Fibroblast of skin of left biceps (primary cell): Measurements from ENCODE around the gene PWP1.
A peak's percentile ranks its signal among the peaks of the same experiment; 100 is the strongest.

Source experiments
- DNase-seq, 2 experiments: peaks; one replicate each; pipeline ENCODE4 v3.0.0-alpha.2; 2013; ENCODE audit warnings: low read depth in 2 of 2

Gene PWP1

DNA sequence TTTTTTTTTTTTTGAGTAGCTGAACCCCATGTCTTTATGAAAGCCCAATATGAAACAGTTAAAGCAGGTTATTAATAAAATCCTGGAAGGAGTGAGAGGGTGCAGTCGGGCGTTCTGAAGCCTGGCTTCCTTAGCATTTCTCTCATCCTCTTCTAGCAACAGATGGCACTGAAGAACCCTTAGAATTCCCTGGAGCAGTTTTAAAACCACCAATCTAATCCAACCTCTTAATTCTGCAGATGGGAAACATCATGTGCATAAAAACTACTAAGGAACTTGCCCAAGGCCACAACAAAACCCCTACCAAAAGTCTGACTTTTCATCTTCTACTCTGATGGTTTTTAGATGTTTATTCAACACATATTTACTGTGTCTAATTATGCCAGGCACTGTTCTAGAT is 50.2 kb downstream of the PWP1 start:
- no peak for DNase-seq

DNA sequence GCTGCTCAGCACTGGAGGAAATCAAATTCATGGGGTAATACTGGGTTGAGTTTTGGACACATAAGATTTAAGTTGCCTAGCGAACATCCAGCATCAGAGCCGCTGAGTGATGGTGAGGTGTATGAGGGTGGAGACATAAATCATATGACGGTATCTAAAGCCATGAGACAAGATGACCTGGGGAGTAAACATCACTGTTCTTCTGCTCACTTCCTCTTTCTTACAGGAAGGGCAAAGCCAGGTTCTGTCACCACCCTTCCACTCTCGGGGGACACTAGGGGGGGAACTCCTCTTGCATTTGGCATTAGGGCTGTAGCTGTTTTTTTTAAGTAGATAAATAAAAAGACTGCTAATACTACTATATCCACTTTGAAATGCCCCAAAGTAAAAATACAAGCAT is 51.3 kb downstream of the PWP1 start:
- DNase-seq = no peak

- peak; percentile 43 to 44 for DNase-seq
Observed at GRCh38 chr12:107748472-107748871, 62.9 kb downstream of the PWP1 start.

DNA sequence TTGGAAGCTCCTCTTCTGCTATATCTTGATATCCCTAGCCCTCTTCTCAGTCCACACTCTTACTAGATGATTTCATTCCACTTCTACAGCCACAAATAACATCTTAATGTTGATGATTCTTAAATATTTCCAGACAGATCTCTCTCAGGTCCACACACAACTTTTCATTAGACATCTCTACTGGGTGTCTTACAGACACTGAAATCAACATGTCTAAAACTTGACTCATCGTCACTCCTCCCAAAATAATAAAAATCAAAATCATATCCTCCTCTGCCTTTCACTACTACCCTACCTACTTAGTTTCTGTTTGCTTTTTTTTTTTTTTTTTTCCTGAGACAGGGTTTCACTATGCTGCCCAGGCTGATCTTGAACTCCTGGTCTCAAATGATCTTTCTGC is 63.5 kb downstream of the PWP1 start:
- no peak for DNase-seq

GRCh38 chr12:107759410-107759809 is 73.8 kb downstream of the PWP1 start:
- DNase-seq = peak; percentile 42 to 49

DNA sequence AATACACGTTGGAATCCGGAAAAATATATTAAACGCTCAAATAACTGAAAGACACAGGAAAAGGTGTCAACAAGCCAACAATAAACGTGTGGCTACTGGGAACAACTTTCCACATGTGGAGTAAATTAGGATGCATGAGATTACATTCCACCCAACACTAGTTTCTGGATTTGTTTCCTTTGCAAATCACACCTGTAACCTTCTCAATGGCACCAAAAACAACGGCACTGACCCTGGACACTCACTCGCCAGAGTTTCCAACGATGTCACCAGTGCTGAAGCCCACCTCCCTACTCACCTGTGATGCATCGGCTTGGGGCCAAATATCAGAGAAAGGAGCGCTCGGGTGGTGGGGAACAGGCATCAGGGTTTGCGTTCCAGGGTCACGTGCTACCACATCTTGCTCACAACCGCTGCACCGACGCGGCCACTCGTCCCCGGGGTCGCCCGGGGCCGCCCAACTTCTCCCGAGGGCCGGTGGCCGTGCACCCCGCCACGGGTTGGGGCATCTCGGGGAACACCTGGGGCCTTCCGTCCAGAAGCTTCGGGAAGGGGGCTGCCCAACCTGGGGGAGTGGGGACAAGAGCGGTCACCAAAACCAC is 74.7 kb downstream of the PWP1 start:
- DNase-seq = no peak

- DNase-seq = peak; percentile 84 to 89
Observed at GRCh38 chr12:107760809-107761501, 75.4 kb downstream of the PWP1 start, which contains the start of gene PRDM4. Gene PRDM4 (minus strand): TSS chr12:107761137. CDS start chr12:107760515, 622 bp downstream.

DNA sequence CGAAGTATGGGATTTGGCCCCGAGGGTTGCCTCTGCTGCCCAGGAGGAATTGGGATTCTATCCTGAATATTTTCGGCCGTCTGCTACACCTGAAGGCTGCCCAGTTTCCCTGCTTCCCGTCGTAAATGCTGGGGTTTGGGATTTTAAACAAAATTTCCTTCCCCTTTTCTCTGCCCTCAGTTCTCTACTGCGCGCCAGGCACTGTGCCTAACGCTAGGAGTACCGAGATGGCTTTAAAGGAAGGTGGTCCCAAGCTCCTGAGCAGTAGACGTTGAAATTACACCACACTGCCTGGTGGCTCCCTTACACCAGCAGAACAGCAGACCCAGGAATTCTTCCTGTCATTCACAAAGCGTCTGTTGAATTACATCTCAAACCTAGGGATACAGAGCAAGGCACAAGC is 75.9 kb downstream of the PWP1 start:
- no peak for DNase-seq
